Gastrocnemius medialis (tissue), 4 donors: ENCODE data around the gene PDIA5. TPM values are rescaled to one million over a fixed set of nuclear protein-coding genes. Genes with fewer than 3 reads are reported as not detected.

Source experiments
- ATAC-seq, 2 donors: fragments of 150-250 bp; one replicate each; pipeline ENCODE4 v1.9.1; 2016
- DNase-seq, 2 donors: peaks; one replicate each; pipeline ENCODE4 v3.0.0-alpha.2; 2019
- H3K27ac ChIP-seq, 4 donors: fragments of 200-600 bp; sonication (generic); 1 replicate in 1 of 4; 2 replicates in 3 of 4; pipeline ENCODE4 v1.5.1; 2016 to 2018; ENCODE audit warnings: mild to moderate bottlenecking in 2 of 4, moderate library complexity in 1 of 4
- H3K27me3 ChIP-seq, 3 donors: fragments of 200-600 bp; sonication (generic) in 2 of 3; 1 replicate in 1 of 3; 2 replicates in 2 of 3; pipeline versions ENCODE4 v1.5.1 to v1.6.0; 2016 to 2019; ENCODE audit warnings: mild to moderate bottlenecking in 1 of 3, moderate library complexity in 1 of 3
- H3K36me3 ChIP-seq, 2 donors: fragments of 200-600 bp; sonication (generic) in 1 of 2; one replicate each; pipeline ENCODE4 v1.5.1; 2017 to 2018
- H3K4me1 ChIP-seq, 2 donors: fragments of 200-600 bp; sonication (generic) in 1 of 2; one replicate each; pipeline ENCODE4 v1.5.1; 2016 to 2017; ENCODE audit warnings: mild to moderate bottlenecking in 2 of 2
- H3K4me3 ChIP-seq, 4 donors: fragments of 200-600 bp; sonication (generic) in 3 of 4; 1 replicate in 1 of 4; 2 replicates in 3 of 4; pipeline ENCODE4 v1.5.1; 2016 to 2019; ENCODE audit warnings: mild to moderate bottlenecking in 2 of 4
- H3K9me3 ChIP-seq, 3 donors: fragments of 200-600 bp; sonication (generic) in 2 of 3; 1 replicate in 1 of 3; 2 replicates in 2 of 3; pipeline ENCODE4 v1.5.1; 2016 to 2019
- POLR2A ChIP-seq, 2 donors: fragments of 450-650 bp; IDR thresholded peaks; one replicate each; pipeline ENCODE4 v1.6.1; 2017; ENCODE audit warnings: antibody characterized with exemption in 2 of 2, mild to moderate bottlenecking in 2 of 2, moderate library complexity in 2 of 2
- in situ Hi-C, 4 donors: fragments of 200-750 bp; cut with MboI; loops; one replicate each; pipeline versions ENCODE4 v1.15.0 to v1.8.0; 2017; ENCODE audit warnings: low sequenced_read_pairs in 4 of 4
- intact Hi-C: fragments of 100-400 bp; cut with DNase I; formaldehyde crosslinking; loops from one replicate; pipeline ENCODE4 v1.15.1; 2023; ENCODE audit warnings: low total_unique reads
- total RNA-seq, 4 donors: library from RNA; depleted of rRNA; stranded (reverse); fragments of >200 nt; gene quantifications; one replicate each; pipeline versions ENCODE4 v1.1.0 to v1.2.3, GENCODE V29; 2016
- TF ChIP-seq, protein P1 (sequence below), 5 experiments: fragments of 450-650 bp in 3 of 5; fragments of 200-600 bp in 2 of 5; sonication (generic) in 2 of 5; IDR thresholded peaks in 4 of 5; conservative IDR thresholded peaks in 1 of 5; 1 replicate in 4 of 5; 2 replicates in 1 of 5; pipeline ENCODE4 v1.5.1; 2016 to 2019; ENCODE audit warnings: antibody characterized with exemption in 5 of 5, mild to moderate bottlenecking in 3 of 5, moderate library complexity in 3 of 5

The PDIA5 gene
- total RNA-seq, 4 donors from 2014 or later = 2.3 to 4.2 (median 3.0) TPM

DNA sequence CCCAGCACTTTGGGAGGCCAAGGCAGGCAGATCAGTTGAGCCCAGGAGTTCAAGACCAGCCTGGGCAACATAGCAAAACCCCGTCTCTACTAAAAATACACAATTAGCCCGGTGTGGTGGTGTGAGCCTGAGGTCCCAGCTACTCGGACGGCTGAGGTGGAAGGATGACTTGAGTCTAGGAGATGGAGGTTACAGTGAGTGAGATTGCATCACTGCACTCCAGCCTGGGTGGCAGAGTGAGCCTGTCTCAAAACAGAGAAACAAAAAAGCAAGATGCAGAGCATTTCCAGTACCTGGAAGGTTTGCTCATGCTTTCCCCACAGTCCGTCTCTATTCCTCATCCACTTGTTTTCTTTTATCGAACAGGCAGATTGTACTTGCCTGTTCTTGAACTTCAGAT, 3.8 kb upstream of the PDIA5 start:
- Histone ChIP-seq H3K36me3 (no peaks in the 10 kb centered on the region), H3K4me3 (no peak overlapping the region), H3K27ac (no peak overlapping the region), H3K4me1 (peaks cover 5 to 8% of the 10 kb centered on the region in 2 donors), H3K9me3 (no peaks in the 10 kb centered on the region), H3K27me3 (no peaks in the 10 kb centered on the region)
- TF ChIP-seq, protein P1, sequence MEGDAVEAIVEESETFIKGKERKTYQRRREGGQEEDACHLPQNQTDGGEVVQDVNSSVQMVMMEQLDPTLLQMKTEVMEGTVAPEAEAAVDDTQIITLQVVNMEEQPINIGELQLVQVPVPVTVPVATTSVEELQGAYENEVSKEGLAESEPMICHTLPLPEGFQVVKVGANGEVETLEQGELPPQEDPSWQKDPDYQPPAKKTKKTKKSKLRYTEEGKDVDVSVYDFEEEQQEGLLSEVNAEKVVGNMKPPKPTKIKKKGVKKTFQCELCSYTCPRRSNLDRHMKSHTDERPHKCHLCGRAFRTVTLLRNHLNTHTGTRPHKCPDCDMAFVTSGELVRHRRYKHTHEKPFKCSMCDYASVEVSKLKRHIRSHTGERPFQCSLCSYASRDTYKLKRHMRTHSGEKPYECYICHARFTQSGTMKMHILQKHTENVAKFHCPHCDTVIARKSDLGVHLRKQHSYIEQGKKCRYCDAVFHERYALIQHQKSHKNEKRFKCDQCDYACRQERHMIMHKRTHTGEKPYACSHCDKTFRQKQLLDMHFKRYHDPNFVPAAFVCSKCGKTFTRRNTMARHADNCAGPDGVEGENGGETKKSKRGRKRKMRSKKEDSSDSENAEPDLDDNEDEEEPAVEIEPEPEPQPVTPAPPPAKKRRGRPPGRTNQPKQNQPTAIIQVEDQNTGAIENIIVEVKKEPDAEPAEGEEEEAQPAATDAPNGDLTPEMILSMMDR (IDR thresholded peaks at IDR 0.05 in 4 of 5, conservative IDR thresholded peaks at IDR 0.05 in 1 of 5) = no peak
- no peak for TF ChIP-seq POLR2A (IDR thresholded peaks at IDR 0.05)
- intact Hi-C loops = loop anchor here (10.0 kb wide), 1 partner anchor 678 kb away; the partner anchor contains the start of genes FAM162A and MIX23
- no peak for DNase-seq
- no peak for ATAC-seq
- in situ Hi-C loops = no loop called here

DNA sequence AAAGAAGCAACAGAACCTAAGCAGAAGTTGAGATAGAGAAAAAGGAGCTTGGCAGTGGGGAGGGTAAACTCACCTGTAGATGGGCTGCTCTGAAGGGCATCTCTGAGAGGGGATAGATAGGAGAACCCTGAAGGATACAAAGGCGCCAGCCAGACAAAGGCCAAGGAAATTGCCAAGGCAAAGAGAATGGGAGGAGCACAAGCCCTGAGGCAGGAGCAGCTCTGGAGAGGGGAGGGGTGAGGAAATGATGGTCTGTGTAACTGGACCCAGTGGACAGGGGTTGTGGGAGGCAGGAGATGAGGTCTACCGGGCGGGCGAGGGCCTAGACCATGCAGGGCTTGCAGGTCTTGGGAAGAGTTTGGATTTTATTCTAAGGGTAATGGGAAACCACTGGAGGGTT, 2.3 kb upstream of the PDIA5 start:
- no peaks in the 10 kb centered on the region for H3K9me3 ChIP-seq
- DNase-seq (no peak), ATAC-seq (no peak)
- no peaks in the 10 kb centered on the region for H3K27me3 ChIP-seq
- intact Hi-C loops (loop anchor here (10.0 kb wide), 1 partner anchor 680 kb away; the partner anchor contains the start of genes FAM162A and MIX23), in situ Hi-C loops (no loop called here)
- H3K4me1 ChIP-seq = peaks cover 6 to 10% of the 10 kb centered on the region in 2 donors
- TF ChIP-seq, protein P1 (IDR thresholded peaks at IDR 0.05 in 4 of 5, conservative IDR thresholded peaks at IDR 0.05 in 1 of 5) = no peak
- no peak for TF ChIP-seq POLR2A (IDR thresholded peaks at IDR 0.05)
- no peak overlapping the region for H3K27ac ChIP-seq
- H3K36me3 ChIP-seq = no peaks in the 10 kb centered on the region
- H3K4me3 ChIP-seq = no peak overlapping the region

DNA sequence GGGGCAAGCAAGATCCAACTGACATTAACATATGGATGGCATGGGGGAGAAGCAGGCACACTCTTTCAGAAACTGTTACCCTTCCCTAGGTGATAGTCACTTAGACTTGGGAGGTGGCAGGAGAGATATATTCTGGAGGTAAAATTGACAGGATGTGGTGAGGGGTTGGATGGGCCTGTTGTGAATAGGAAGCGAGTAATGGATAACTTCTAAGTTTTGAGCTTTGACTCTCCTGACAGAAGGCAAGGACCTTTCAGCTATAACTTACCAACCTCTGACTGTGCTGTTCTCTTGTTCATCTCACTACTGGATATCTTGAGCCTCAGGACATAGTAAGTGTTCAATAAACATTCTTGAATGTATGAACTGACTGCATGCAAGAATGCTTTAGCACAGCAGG, 1.9 kb upstream of the PDIA5 start:
- no peaks in the 10 kb centered on the region for H3K9me3 ChIP-seq
- no peak for DNase-seq
- in situ Hi-C loops (no loop called here), intact Hi-C loops (loop anchor here (5.0 to 10.0 kb wide), 2 partner anchors 137 to 680 kb away; partner anchors contain the start of genes FAM162A, MIX23 and SEC22A)
- peaks cover 6 to 10% of the 10 kb centered on the region in 2 donors for H3K4me1 ChIP-seq
- no peaks in the 10 kb centered on the region for H3K36me3 ChIP-seq
- H3K27ac ChIP-seq = no peak overlapping the region
- no peaks in the 10 kb centered on the region for H3K27me3 ChIP-seq
- H3K4me3 ChIP-seq = no peak overlapping the region
- ATAC-seq = no peak
- TF ChIP-seq POLR2A (IDR thresholded peaks at IDR 0.05) = no peak
- TF ChIP-seq, protein P1 (IDR thresholded peaks at IDR 0.05 in 4 of 5, conservative IDR thresholded peaks at IDR 0.05 in 1 of 5) = no peak

DNA sequence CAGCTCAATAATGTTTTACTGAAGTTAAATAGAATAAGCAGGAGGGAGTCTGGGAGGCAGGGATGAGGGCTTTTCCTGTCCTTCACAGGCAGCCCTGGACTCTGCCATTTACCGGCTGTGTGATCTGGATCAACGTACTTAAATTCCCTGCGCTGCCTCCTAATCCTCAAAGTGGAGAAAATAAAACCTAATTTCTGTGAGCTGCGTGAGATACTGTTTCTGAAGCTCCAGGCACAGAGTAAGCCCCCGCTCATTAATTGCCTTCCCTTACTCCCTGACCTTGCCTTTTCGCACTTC, 278 bp upstream of the PDIA5 start:
- in situ Hi-C loops (no loop called here), intact Hi-C loops (loop anchor here (2.0 to 10.0 kb wide), 3 partner anchors 30 to 682 kb away; partner anchors contain the start of genes FAM162A, MIX23 and SEC22A)
- no peaks in the 10 kb centered on the region for H3K36me3 ChIP-seq
- DNase-seq = no peak
- peak overlapping the region; percentile 70 to 88 (median 80) for H3K4me3 ChIP-seq
- peak overlapping the region; percentile 62 to 75 (median 70) for H3K27ac ChIP-seq
- H3K27me3 ChIP-seq = no peaks in the 10 kb centered on the region
- peak; percentile 10 to 26 for ATAC-seq
- H3K4me1 ChIP-seq = peaks cover 6 to 10% of the 10 kb centered on the region in 2 donors
- H3K9me3 ChIP-seq = no peaks in the 10 kb centered on the region
- TF ChIP-seq, protein P1 (IDR thresholded peaks at IDR 0.05 in 4 of 5, conservative IDR thresholded peaks at IDR 0.05 in 1 of 5) = no peak
- TF ChIP-seq POLR2A (IDR thresholded peaks at IDR 0.05) = no peak
